Measurements from ENCODE around the gene GMDS.

Gene GMDS

GRCh38 chr6:2148748-2149147, 96.7 kb downstream of the GMDS start:
- no peak for DNase-seq (ENCODE audit: low spot score)
- no peak for TF ChIP-seq CTCF (IDR thresholded peaks at IDR 0.05; ENCODE audit: extremely low read depth, missing control alignments)

- TF ChIP-seq CTCF (IDR thresholded peaks at IDR 0.05; ENCODE audit: extremely low read depth, missing control alignments), result no peak
- no peak for DNase-seq (ENCODE audit: low spot score)
Measured at GRCh38 chr6:2147766-2148448, 97.5 kb downstream of the GMDS start.

- no peak for TF ChIP-seq CTCF (IDR thresholded peaks at IDR 0.05; ENCODE audit: extremely low read depth, missing control alignments)
- DNase-seq (ENCODE audit: low spot score), result no peak
Measured at GRCh38 chr6:2147261-2147660, 98.1 kb downstream of the GMDS start.

- TF ChIP-seq CTCF (IDR thresholded peaks at IDR 0.05; ENCODE audit: extremely low read depth, missing control alignments), result no peak
- DNase-seq (ENCODE audit: low spot score), result no peak
Measured at GRCh38 chr6:2144210-2144609, 101.2 kb downstream of the GMDS start.

- DNase-seq (ENCODE audit: low spot score), result no peak
- no peak for TF ChIP-seq CTCF (IDR thresholded peaks at IDR 0.05; ENCODE audit: extremely low read depth, missing control alignments)
Measured at GRCh38 chr6:2141644-2142290, 103.6 kb downstream of the GMDS start.

GRCh38 chr6:2140438-2141128, 104.8 kb downstream of the GMDS start:
- no peak for TF ChIP-seq CTCF (IDR thresholded peaks at IDR 0.05; ENCODE audit: extremely low read depth, missing control alignments)
- DNase-seq (ENCODE audit: low spot score), result no peak

- DNase-seq (ENCODE audit: low spot score), result no peak
- TF ChIP-seq CTCF (IDR thresholded peaks at IDR 0.05; ENCODE audit: extremely low read depth, missing control alignments), result no peak
Measured at GRCh38 chr6:2135401-2135800, 110.0 kb downstream of the GMDS start.

Measured in GM20000 (cell line).